HG03103 (cell line): ENCODE results near the gene PBXIP1.

Source experiments
- ATAC-seq: cut with Tn5 transposase; IDR thresholded peaks from one replicate; pipeline ENCODE4 v1.9.1; 2021; ENCODE audit warnings: low read depth; ENCODE audit not compliant: unreplicated experiment

Gene PBXIP1, protein sequence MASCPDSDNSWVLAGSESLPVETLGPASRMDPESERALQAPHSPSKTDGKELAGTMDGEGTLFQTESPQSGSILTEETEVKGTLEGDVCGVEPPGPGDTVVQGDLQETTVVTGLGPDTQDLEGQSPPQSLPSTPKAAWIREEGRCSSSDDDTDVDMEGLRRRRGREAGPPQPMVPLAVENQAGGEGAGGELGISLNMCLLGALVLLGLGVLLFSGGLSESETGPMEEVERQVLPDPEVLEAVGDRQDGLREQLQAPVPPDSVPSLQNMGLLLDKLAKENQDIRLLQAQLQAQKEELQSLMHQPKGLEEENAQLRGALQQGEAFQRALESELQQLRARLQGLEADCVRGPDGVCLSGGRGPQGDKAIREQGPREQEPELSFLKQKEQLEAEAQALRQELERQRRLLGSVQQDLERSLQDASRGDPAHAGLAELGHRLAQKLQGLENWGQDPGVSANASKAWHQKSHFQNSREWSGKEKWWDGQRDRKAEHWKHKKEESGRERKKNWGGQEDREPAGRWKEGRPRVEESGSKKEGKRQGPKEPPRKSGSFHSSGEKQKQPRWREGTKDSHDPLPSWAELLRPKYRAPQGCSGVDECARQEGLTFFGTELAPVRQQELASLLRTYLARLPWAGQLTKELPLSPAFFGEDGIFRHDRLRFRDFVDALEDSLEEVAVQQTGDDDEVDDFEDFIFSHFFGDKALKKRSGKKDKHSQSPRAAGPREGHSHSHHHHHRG

GRCh38 chr1:154955718-154956543, at the start of gene PBXIP1:
Gene PBXIP1 (minus strand): TSS chr1:154956099. CDS start chr1:154953721, 2,378 bp downstream.
- no peak for ATAC-seq

DNA sequence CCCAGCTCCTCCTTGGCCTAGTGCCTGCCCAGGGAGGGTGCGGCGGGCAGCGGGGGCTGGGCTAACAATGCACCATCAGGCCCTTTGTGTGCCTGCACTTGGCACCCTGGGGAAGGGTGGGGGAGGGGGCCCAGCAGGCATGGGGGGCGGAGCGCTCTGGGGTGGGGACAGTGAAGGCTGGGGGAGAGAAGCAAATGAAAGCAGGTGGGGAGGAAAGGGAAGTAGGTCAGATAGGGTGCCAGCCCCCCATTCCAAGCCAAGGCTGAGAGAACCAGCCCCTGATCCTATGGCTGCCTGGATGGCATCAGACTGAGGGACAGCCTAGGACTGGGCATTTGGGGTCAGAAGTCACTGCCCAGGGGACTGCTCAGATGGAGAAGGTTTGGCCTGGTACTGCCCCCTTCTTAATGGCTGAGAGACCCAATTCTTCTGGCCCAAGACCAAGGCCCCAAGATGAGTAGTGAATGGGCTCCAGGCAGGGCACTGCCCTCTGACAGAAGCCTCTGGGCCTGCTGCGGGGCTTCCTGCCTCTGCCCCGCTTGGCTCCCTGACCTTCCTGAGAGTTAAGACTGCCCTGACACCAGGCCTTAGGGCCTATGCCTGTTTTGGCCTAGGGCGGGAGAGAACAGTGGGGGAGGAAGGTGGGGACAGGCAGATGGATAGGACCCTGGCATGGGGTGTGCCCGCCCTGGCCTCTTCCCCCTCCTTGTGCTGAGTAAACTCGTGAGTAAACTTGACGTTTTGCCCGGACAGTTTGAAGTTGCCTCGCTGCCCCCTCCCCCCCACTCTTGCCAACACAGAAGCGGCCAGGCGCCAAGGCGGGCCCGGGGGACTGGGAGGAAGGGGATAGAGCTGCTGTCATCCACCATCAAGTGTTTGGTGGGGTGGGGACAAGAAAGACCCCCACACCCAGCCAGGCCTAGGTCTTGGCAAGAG, 49.4 kb upstream of the PBXIP1 start:
- ATAC-seq, result no peak

GRCh38 chr1:155004352-155005075, 48.6 kb upstream of the PBXIP1 start:
- no peak for ATAC-seq

DNA sequence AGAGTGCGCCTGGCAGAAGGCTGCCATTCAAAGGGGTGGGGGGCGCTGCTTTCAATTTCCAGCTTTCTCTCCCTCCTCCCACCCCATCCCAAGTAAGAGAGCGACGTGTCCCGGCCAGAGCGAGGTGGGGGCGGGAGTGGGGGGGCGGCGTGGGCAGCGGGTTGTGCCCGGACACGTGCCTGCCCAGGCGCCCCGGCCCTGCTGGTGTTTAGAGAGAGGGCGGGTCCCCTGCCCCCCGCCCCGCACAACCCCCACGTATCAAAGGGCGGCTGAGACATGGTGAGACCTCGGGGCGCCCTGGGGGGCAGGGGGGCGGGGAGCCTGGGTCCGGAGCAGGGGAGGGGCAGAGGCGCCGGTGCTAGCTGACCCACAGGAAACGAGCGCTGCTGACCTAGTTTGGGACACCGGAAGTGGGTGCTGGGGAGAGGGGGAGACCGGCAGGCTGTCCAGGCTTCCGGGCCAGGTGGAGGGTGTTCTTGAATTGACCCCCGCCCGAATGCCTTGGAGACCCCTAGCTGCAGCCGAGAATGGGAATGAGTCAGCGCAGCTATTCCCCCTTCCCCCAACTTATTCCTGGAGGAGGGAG, 48.0 kb upstream of the PBXIP1 start:
- no peak for ATAC-seq

DNA sequence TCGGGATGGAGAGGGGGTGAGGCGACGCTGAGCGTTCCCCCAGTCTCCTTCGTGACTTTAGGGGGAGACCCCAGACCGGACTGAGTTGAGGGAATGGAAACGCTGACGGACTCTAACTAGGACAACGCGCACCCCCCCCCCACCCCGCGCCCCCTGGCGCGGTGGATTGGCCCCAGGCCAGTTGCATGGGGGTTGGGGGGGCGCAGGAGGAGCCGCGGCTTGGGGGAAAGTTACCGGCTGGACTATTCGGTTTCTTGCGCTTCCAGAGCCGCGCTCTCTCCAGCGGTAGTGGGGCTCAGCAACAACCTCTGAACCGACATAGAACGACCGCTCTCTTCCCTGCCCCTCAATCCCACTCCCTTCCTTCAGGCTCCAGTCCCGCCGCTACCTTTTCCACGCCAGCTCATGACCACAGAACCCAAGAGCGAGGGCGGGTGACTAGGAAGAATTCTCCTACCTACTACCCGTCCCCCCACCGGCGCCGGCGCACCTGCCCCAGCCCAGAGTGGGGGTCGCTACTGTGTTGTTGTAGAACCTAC, 47.4 kb upstream of the PBXIP1 start:
- ATAC-seq, result no peak

GRCh38 chr1:155002464-155003226, 46.7 kb upstream of the PBXIP1 start, which contains the start of gene ZBTB7B:
Gene ZBTB7B (plus strand): TSS chr1:155002802. CDS start chr1:155014661, 11,859 bp downstream.
- ATAC-seq, result no peak

- ATAC-seq, result peak; percentile 50
These were observed 46.0 kb upstream of the PBXIP1 start for GRCh38 chr1:155001675-155002463.

DNA sequence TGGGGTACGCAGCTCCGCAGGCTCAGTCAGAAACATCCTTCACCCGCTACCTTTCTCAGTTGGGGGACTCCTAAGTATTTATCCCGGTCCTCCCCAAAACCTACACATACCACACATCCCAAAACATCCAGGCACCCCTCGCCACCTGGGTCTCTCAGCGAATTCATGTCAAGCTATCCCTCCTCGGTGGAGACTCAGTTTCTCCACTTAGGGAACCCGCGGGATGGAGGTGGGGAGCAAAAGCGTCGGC, 45.5 kb upstream of the PBXIP1 start:
- peak; percentile 16 for ATAC-seq

DNA sequence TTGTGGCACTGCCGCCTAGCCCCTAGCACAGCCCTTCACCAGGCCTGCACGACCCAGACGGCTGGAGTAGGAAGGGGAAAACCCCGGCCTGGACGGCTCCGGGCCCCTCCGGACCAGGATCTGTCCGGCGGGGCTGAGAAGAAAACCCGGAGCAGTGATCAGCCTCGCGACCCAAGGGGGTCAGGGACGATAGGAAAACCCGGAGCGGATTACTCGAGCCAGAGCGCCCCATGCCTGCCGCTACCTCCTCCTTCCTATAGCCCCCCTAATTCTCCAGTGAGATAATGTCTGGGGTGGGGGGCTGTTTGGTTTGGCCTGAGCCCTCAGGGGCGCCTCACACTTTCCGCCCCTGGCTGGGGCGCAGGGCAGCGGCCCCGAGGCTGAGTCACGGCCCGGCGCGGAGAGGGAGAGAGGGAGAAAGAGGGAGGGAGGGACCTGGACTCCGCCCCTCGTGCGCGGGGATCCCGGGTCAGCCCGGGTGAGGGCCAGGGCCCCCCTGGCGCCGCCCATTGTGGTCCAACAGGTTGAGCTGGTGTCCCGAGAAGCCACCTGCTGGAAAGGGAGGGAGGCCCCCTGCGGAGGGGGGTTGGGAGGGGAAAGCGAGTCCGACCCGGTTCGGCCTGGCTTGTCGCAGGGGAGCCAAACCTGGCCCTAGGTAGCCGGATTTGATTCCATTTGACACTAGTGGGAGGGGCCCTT, 45.0 kb upstream of the PBXIP1 start:
- peak; percentile 31 for ATAC-seq

- no peak for ATAC-seq
These were observed 44.5 kb upstream of the PBXIP1 start for GRCh38 chr1:155000411-155000725.

- ATAC-seq, result no peak
These were observed 43.9 kb upstream of the PBXIP1 start for GRCh38 chr1:154999571-155000410.

DNA sequence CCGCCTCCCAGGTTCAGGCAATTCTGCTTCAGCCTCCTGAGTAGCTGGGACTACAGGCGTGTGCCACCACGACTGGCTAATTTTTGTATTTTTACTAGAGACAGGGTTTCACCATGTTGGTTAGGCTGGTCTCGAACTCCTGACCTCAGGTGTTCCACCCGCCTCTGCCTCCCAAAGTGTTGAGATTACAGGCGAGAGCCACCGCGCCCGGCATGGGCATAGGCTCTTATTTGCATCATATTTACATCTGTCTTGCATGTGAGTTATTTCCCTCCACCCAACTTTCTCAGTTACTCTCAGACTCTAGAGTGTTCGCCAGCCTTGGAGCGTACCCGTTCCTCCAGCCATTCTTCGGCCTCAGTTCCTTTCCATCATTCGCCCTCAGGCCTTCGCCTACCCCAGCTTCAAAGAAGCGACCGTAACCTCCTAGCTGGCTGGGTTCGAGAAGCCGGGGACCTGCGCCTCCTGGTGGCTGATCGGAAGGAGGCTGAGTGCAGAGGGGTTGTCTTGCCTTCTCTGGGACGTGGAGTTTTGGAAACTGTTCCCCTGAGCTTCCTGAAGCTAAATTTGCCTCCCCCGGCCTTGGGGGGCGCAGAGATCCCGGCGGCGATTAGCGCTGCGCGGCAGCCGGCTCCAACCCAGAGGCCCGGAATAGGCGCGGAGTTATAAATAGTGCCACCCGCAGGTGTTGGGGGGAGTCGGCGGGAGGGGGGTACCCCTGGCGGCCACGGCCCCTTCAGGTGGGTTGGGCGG, 43.1 kb upstream of the PBXIP1 start:
- no peak for ATAC-seq

DNA sequence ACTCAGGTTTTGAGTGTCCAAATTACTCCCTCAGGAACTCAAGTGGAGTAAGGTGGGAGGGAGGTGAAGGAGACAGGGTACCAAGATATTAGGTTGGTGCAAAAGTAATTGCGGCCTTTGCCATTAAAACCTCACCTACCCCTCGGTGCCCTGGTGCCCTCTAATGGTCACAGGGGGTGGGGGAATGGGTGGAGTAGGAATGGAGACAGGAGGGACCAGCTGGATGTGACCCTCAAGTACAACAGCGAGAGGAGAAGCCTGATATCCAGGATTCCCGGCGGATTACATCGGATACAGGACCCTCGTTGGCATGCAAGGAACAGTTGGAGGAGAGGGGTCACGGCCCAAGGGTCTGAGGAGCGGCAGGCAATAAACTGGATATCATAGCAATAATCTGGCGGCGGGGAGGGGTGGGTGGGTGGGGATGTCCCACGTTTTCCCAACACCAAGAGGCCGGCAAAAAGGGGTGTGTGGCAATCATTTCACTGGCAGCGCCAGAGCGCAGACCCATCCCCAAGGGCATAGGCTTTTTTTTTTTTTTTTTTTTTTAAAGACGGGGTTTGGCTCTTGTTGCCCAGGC, 42.4 kb upstream of the PBXIP1 start:
- no peak for ATAC-seq

- no peak for ATAC-seq
These were observed 41.2 kb upstream of the PBXIP1 start for GRCh38 chr1:154996966-154997701.
